Uterus (tissue), 2 donors: ENCODE results near the gene KDM2B.

ENCODE experiments used
- POLR2A ChIP-seq, 2 donors: fragments of 450-650 bp; IDR thresholded peaks; one replicate each; pipeline ENCODE4 v1.6.1; 2016; ENCODE audit warnings: antibody characterized with exemption in 2 of 2, mild to moderate bottlenecking in 1 of 2, moderate library complexity in 1 of 2
- TF ChIP-seq, protein P1 (sequence below), 4 experiments: fragments of 200-600 bp in 2 of 4; fragments of 450-650 bp in 2 of 4; sonication (generic) in 2 of 4; IDR thresholded peaks; one replicate each; pipeline ENCODE4 v1.5.1; 2016 to 2019; ENCODE audit warnings: antibody characterized with exemption in 4 of 4, mild to moderate bottlenecking in 2 of 4, moderate library complexity in 1 of 4

DNA sequence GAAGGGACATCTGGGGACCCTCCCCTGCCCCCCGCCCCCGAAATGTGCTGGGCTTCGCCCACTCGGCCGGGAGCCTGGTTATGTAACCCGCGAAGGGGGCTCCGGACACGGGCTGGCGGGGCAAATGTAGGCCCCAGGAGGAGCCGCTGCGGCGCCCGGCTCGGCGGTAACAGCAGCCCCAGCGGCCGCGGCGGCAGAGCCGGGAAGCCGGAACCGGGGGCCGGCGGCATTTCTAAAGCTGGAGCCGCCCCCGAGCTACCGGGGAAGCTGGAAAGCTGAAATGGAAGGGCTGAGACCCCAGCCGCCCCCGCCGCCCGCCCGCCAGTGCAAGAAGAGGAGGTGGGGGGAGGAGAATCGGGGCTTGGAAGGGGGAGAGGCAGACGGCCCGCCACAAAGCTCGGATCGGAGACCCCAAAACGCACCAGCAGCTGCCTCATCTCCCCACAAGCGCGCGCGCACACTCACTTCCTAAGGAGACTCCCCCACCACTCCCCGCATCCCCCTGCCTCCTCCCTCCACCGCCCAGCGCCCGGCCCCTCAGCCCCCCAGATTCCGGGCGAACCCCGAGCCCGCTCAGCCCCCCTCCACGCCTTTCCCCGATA lies 1.5 kb downstream of the KDM2B start:
- TF ChIP-seq, protein P1, sequence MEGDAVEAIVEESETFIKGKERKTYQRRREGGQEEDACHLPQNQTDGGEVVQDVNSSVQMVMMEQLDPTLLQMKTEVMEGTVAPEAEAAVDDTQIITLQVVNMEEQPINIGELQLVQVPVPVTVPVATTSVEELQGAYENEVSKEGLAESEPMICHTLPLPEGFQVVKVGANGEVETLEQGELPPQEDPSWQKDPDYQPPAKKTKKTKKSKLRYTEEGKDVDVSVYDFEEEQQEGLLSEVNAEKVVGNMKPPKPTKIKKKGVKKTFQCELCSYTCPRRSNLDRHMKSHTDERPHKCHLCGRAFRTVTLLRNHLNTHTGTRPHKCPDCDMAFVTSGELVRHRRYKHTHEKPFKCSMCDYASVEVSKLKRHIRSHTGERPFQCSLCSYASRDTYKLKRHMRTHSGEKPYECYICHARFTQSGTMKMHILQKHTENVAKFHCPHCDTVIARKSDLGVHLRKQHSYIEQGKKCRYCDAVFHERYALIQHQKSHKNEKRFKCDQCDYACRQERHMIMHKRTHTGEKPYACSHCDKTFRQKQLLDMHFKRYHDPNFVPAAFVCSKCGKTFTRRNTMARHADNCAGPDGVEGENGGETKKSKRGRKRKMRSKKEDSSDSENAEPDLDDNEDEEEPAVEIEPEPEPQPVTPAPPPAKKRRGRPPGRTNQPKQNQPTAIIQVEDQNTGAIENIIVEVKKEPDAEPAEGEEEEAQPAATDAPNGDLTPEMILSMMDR (IDR thresholded peaks at IDR 0.05), result no peak
- no peak for TF ChIP-seq POLR2A (IDR thresholded peaks at IDR 0.05)
